Measurements from ENCODE around the gene ZNF850. TPM values are rescaled to one million over a fixed set of nuclear protein-coding genes. Genes with fewer than 3 reads are reported as not detected.
"Not testable (repeated sequence)": the region's sequence is repeated elsewhere in the genome, so short reads cannot be mapped to it uniquely, and the experiment has no call there.

The ZNF850 gene
- 1 to 10 TPM in 2 of 6 donors, under 1 TPM in 3, not detected in 1; 0.29 to 1.8 (median 0.63) TPM for polyA plus RNA-seq (ENCODE audit: low read depth in 6 of 6)

DNA sequence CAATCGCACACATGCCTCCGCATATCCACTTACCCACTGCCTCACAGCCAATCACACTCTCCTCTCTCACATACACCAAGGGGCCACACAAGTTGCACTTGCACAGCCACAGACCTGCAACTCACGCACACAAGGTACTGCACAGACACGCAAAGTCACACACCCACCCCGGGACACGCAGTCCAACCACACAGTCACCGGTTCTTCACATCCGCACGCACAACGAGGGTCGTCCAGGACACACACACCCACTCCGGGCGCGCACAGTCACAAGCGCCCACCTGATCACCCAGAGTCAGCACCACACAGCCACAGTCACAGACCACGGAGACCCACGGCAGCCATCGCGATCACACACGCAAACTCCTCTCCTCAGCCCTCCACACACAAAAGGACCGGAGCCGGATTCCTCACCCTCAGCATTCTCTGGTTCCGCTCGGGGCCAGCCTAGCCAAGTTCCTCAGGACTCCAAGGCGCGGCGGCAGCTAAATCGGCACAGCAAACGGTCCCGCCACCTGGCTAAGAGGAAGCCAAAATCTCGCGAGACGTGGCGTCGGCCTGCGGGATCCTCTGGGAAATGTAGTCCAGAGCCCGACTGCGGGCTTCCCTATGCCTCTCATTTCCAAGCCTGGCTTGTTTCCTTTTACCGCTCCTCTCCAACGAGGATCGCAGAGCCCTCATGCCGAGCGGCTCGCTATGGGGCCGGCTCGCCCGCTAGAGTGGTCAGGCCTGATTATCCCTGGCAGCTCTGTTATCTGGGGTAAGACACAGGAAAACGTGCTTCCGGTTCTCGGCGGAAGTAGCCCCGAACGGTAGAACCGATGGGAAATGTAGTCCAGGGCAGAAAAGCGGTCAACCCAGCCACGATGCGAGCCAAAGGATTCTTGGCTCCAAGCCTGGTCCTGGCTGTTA, at the start of gene ZNF850:
Gene ZNF850, minus strand, starts transcription at position 497 of the 912 bp plus-strand sequence. CDS start 10,201 bp downstream, outside the sequence.
- Mint-ChIP-seq H3K27ac (peak within 1 kb of the TSS; percentile 88 to 98 (median 92)), H3K4me3 (peak within 1 kb of the TSS; percentile 94 to 100 (median 98)), H3K9me3 (peaks cover 4 to 45% (median 24%) of the 10 kb centered on the region in 7 donors), H3K36me3 (peaks cover 5 to 6% of the 10 kb centered on the region in 2 donors), H3K27me3 (no peaks in the 10 kb centered on the region), H3K4me1 (peaks cover 20 to 27% (median 27%) of the 10 kb centered on the region in 3 donors)
- DNase-seq (peak; percentile 95), ATAC-seq (ENCODE audit: low read depth in 2 of 2) (peak; percentile 87 to 89)

DNA sequence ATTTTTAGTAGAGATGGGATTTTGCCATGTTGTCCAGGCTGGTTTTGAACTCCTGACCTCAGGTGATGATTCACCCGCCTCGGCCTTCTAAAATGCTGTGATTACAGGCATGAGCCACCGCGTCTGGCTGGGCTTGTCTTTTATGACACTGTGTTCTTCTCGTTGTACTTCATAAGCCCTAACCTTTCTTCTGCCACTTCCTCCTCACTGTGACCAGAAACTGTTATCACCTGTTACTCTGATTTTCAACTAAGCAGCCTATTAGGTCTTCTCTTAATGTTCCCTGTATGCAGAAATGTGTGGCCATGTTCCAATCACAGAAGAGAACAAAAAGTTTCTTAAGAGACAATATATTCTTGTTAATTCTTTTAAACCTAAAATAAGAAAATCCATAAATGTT, 49.2 kb upstream of the ZNF850 start:
- ATAC-seq (ENCODE audit: low read depth in 2 of 2) (no peak), DNase-seq (no peak)
- Mint-ChIP-seq H3K9me3 (peaks cover 13 to 91% (median 81%) of the 10 kb centered on the region in 7 donors), H3K36me3 (peaks cover 64 to 65% of the 10 kb centered on the region in 2 donors), H3K27ac (peak overlapping the region in 1 of 6 donors; percentile 41), H3K4me1 (no peaks in the 10 kb centered on the region), H3K4me3 (peak overlapping the region in 1 of 8 donors; percentile 61), H3K27me3 (no peaks in the 10 kb centered on the region)

DNA sequence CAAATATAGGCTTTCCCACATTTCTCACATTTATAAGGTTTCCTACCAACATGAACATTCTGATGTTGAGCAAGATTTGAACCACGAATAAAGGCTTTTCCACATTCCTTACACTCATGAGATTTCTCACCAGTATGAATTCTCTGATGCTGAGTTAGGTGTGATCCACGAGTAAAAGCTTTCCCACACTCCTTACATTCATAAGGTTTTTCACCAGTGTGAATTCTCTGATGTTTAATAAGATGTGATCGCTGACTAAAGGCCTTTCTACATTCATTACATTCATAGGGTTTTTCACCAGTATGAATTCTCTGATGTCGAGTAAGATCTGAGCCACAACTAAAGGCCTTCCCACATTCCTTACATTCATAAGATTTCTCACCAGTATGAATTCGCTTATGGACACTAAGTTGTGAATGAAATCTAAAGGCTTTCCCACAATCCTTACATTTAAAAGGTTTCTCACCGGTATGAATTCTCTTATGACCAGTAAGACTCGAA, 46.6 kb upstream of the ZNF850 start:
- no peak overlapping the region for H3K4me3 Mint-ChIP-seq
- H3K27ac Mint-ChIP-seq, result no peak overlapping the region
- no peaks in the 10 kb centered on the region for H3K27me3 Mint-ChIP-seq
- no peak for ATAC-seq (ENCODE audit: low read depth in 2 of 2)
- no peak for DNase-seq
- H3K9me3 Mint-ChIP-seq, result peaks cover 5 to 96% (median 77%) of the 10 kb centered on the region in 7 donors
- peaks cover 38 to 48% of the 10 kb centered on the region in 2 donors for H3K36me3 Mint-ChIP-seq
- H3K4me1 Mint-ChIP-seq, result no peaks in the 10 kb centered on the region

DNA sequence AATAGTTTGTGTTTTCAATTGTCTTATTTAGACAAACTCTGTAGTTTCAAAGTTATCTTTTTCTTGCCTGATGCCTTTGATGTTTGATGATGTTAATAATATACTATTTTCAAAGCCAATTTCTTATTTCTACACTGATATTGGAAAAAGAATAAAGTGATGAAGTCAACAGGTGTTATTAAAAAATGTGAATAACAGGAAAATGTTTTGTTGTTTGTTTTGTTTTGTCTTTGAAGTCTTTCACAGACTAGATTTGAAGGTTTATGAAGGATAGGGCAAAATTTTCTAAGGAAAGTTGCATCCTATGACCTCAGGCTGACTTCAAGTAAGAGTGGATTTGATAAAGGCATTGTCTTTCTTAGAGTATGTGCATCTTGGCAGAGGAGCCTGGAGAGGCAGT, 34.4 kb upstream of the ZNF850 start:
- no peak overlapping the region for H3K4me3 Mint-ChIP-seq
- no peaks in the 10 kb centered on the region for H3K27me3 Mint-ChIP-seq
- no peak for ATAC-seq (ENCODE audit: low read depth in 2 of 2)
- H3K9me3 Mint-ChIP-seq, result peaks cover 6 to 84% (median 72%) of the 10 kb centered on the region in 7 donors
- H3K27ac Mint-ChIP-seq, result no peak overlapping the region
- peaks cover 52 to 64% of the 10 kb centered on the region in 2 donors for H3K36me3 Mint-ChIP-seq
- H3K4me1 Mint-ChIP-seq, result peaks cover 0 to 6% (median 3%) of the 10 kb centered on the region in 3 donors
- DNase-seq, result no peak

DNA sequence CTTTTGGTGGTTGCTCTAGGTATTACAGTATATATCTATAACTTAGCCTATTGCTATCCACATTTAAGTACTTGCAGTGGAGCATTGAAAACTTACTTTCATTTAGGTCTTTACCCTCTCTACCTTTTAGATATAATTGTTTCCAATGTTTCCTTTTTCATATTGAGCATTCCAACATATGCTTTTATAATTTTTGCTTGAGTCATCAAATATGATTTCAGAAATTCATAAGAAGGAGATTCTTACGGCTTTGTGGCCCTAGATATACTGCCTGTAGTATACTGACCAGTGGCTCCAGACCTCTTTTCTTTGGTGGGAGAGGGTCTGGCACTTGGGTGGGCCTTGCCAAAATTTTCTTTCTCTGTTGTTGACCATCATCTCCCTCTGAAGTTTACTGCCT, 32.8 kb upstream of the ZNF850 start:
- peaks cover 0 to 6% (median 0%) of the 10 kb centered on the region in 3 donors for H3K4me1 Mint-ChIP-seq
- peak overlapping the region in 1 of 6 donors; percentile 49 for H3K27ac Mint-ChIP-seq
- DNase-seq (no peak), ATAC-seq (ENCODE audit: low read depth in 2 of 2) (no peak)
- H3K9me3 Mint-ChIP-seq, result peaks cover 6 to 80% (median 56%) of the 10 kb centered on the region in 7 donors
- no peaks in the 10 kb centered on the region for H3K27me3 Mint-ChIP-seq
- peak overlapping the region in 1 of 8 donors; percentile 42 for H3K4me3 Mint-ChIP-seq
- H3K36me3 Mint-ChIP-seq, result peaks cover 44 to 60% of the 10 kb centered on the region in 2 donors

DNA sequence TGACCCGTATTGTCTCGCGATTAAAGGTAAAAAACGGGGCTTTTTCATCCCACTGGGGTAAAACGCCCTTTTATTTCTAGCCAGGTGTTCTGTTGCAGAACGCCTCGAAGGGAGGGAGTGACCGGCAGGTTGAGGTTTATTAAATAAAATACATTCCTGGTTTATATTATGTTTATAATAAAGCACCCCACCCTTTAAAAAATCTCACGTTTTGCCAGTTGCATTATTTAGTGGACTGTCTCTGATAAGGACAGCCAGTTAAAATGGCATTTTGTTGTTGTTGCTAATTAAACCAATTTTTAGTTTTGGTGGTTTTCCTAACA, 25.1 kb upstream of the ZNF850 start:
- no peak for ATAC-seq (ENCODE audit: low read depth in 2 of 2)
- no peak for DNase-seq
- Mint-ChIP-seq H3K27ac (peak overlapping the region; percentile 99 to 100 (median 100)), H3K9me3 (peaks cover 4 to 80% (median 39%) of the 10 kb centered on the region in 7 donors), H3K4me3 (peak overlapping the region; percentile 96 to 100 (median 100)), H3K4me1 (peaks cover 4 to 33% (median 6%) of the 10 kb centered on the region in 3 donors), H3K27me3 (no peaks in the 10 kb centered on the region), H3K36me3 (peaks cover 21 to 22% of the 10 kb centered on the region in 2 donors)

DNA sequence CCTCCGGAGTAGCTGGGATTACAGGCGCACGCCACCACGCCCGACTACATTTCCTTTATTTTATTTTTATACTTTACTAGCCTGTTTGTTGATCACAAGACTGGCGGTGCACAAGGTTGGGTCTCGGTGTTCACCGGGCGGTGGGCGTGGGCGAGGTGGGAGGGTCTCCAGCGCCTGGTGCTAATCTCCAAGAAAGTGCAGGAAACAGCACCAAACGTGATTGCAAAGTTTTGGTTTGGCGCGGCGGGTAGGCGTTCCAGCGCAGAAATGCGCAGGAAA, 24.0 kb upstream of the ZNF850 start:
- H3K9me3 Mint-ChIP-seq, result peaks cover 11 to 79% (median 44%) of the 10 kb centered on the region in 7 donors
- peak overlapping the region; percentile 96 to 100 (median 100) for H3K4me3 Mint-ChIP-seq
- H3K27ac Mint-ChIP-seq, result peak overlapping the region; percentile 99 to 100 (median 100)

DNA sequence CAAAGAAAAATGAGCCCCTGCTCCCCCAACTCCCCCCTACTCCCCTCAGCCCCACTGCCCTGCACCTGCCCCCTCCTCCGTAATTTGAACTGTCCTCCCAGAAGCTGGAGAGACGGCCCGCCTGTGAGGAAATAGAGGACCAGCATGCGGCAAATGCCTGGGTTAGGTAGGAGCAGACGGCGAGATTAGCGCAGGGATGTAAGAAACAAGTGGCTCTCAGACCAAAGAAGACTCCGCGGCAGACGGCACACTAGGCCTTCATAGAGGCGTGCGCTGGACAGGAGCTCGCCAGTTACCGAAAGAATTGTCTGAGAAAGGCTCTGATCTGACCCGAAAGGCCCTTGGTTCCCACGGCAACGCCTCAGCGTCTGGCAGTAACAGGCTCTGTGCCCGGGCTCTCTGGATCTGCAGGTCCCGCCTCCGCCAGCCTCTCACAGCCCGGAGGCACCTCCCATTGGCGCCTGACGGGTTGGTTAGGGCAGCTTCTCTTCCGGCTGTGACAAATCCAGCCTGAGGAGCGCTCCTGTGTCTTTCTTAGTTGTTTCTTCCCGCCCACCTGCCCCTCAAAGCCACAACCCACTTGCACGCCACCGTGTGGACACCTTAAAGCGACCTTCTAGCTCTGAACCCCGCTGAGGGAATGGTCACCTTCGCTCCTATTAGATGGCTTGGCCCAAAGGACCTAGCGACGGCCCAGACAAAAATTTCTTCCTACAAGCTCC, 19.0 kb upstream of the ZNF850 start:
- Mint-ChIP-seq H3K27me3 (peaks cover 4 to 14% (median 8%) of the 10 kb centered on the region in 3 donors), H3K27ac (peak overlapping the region in 2 of 6 donors; percentile 81 to 85), H3K4me3 (peak overlapping the region; percentile 26 to 83 (median 69)), H3K36me3 (peaks cover 9 to 11% of the 10 kb centered on the region in 2 donors), H3K9me3 (peaks cover 7 to 63% (median 60%) of the 10 kb centered on the region in 7 donors), H3K4me1 (peaks cover 8 to 14% (median 10%) of the 10 kb centered on the region in 3 donors)
- peak; percentile 95 to 99 for ATAC-seq (ENCODE audit: low read depth in 2 of 2)
- DNase-seq, result not testable (repeated sequence)

More for the DNA sequence above, 24.0 kb upstream of the ZNF850 start:
- peaks cover 0 to 10% (median 8%) of the 10 kb centered on the region in 3 donors for H3K27me3 Mint-ChIP-seq
- peaks cover 27 to 28% of the 10 kb centered on the region in 2 donors for H3K36me3 Mint-ChIP-seq
- DNase-seq (no peak), ATAC-seq (ENCODE audit: low read depth in 2 of 2) (no peak)
- peaks cover 12 to 41% (median 15%) of the 10 kb centered on the region in 3 donors for H3K4me1 Mint-ChIP-seq

DNA sequence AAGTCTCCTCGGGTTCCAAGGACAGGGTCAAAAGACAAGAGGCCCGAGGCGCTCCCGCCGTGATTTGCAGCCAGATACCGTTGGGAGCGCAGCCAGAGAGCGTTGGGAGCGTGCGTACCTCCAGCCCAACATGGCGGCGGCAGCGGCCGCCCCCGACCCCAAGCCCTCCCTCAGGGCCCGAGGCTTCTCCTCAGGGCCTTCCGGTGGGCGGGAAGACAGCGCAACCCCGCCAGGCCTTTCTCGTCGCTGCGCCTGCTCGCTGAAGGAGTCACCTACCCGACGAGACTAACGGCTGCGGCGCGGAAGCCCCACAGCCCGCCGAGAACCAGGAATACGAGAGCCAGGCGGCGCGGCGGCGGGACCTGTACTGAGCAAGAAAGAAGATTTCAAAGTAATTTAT, 3.2 kb upstream of the ZNF850 start:
- peak overlapping the region in 3 of 8 donors; percentile 29 to 66 (median 61) for H3K4me3 Mint-ChIP-seq
- peaks cover 4 to 5% of the 10 kb centered on the region in 2 donors for H3K36me3 Mint-ChIP-seq
- ATAC-seq (ENCODE audit: low read depth in 2 of 2), result no peak
- peak overlapping the region in 2 of 6 donors; percentile 56 to 65 for H3K27ac Mint-ChIP-seq
- H3K9me3 Mint-ChIP-seq, result peaks cover 4 to 51% (median 29%) of the 10 kb centered on the region in 7 donors
- DNase-seq, result no peak
- no peaks in the 10 kb centered on the region for H3K27me3 Mint-ChIP-seq
- peaks cover 20 to 26% (median 25%) of the 10 kb centered on the region in 3 donors for H3K4me1 Mint-ChIP-seq

DNA sequence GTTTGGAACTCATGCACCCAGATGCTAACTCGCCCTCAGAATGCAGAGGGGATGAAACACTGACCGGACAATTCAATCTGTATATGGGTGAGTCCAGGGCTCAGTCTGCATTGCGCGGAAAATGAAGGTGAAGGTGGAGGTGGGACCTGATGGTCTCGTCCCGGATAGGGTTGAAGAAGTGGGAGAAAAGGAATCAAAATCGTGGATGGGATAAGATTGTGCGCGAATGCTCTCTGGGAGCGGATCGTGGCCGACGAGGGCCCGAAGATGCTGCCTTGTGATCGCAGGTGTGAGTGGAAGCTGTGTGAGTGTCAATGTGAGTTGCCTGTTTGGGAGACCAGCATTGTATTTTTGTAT, 594 bp upstream of the ZNF850 start:
- Mint-ChIP-seq H3K27ac (peak overlapping the region; percentile 14 to 98 (median 92)), H3K4me1 (peaks cover 20 to 27% (median 27%) of the 10 kb centered on the region in 3 donors), H3K27me3 (no peaks in the 10 kb centered on the region), H3K4me3 (peak overlapping the region; percentile 94 to 100 (median 98)), H3K36me3 (peaks cover 5 to 6% of the 10 kb centered on the region in 2 donors), H3K9me3 (peaks cover 4 to 50% (median 27%) of the 10 kb centered on the region in 7 donors)
- DNase-seq (no peak), ATAC-seq (ENCODE audit: low read depth in 2 of 2) (peak; percentile 5 to 6)

DNA sequence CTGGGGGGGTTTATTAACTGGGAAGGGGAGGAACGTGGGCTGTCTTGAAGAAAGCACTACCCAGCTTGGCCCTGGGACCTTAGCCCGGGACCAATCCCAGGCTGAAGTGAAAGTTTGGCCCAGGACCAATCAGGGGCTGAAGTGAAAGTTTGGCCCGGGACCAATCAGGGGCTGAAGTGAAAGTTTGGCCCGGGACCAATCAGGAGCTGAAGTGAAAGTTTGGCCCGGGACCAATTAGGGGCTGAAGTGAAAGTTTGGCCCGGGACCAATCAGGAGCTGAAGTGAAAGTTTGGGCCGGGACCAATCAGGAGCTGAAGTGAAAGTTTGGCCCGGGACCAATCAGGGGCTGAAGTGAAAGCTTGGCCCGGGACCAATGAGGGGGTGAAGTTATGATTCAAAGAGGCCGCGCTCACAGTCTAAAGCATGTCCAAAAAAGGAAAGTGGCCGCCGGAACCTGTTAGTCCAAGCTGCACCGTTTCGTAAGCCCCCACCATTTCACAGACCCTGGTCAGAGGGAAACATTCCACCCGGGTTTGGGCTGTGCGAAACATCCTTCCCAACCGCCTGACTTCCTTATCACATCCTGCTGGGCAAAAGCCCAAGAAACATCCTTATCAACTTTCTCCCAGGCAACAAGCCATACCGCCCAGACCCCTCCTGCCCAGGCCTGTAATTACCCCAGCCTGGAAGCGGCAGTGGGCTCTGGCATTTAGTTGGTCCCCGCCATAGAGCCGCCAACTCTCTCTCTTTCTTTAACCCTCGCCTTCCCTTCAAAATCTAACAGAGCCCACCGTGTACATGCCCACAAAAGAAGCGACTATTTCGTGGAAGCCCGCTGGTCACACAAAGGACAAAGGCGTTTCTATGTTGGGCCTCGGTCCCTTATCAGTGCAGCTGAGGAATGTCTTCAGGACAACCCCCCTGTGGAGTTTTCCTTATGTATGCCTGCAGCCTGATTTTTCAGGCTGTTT, 1.1 kb downstream of the ZNF850 start:
- Mint-ChIP-seq H3K4me1 (peaks cover 20 to 27% (median 27%) of the 10 kb centered on the region in 3 donors), H3K4me3 (peak overlapping the region; percentile 94 to 100 (median 98)), H3K27me3 (no peaks in the 10 kb centered on the region), H3K27ac (peak overlapping the region in 5 of 6 donors; percentile 90 to 98 (median 93)), H3K36me3 (peaks cover 6% of the 10 kb centered on the region in 2 donors), H3K9me3 (peaks cover 4 to 45% (median 26%) of the 10 kb centered on the region in 7 donors)
- ATAC-seq (ENCODE audit: low read depth in 2 of 2) (peak in 1 of 2 donors; percentile 16), DNase-seq (peak; percentile 47)

DNA sequence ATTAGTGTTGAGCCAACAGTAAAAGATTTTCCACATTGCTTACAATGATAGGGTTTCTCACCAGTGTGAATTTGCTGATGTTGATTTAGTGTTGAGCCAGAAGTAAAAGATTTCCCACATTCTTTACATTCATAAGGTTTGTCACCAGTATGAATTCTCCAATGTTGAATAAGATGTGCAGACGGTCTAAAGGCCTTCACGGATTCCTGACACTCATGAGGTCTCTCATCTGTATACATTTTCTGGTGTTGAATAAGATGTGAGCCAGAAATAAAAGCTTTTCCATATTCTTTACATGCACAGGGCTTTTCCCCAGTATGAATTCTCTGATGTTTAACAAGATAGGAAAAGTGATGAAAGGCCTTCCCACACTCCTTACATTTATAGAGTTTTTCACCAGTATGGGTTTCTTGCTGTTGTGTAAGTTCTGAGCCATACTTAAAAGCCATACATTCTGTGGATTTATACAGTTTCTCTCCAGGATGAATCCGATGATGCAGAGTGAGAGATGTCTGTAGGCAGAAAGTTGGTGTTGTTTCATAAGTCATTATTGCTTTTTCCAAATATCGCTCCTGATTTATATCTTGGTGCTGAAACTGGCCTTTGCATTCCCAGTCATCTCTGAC, 22.4 kb downstream of the ZNF850 start:
- Mint-ChIP-seq H3K27me3 (no peaks in the 10 kb centered on the region), H3K36me3 (peaks cover 51 to 63% of the 10 kb centered on the region in 2 donors), H3K4me3 (no peak overlapping the region), H3K4me1 (no peaks in the 10 kb centered on the region), H3K27ac (no peak overlapping the region), H3K9me3 (peaks cover 0 to 97% (median 90%) of the 10 kb centered on the region in 7 donors)
- ATAC-seq (ENCODE audit: low read depth in 2 of 2) (no peak), DNase-seq (no peak)
